DOHH2 (cell line): ENCODE data around the gene UBXN2A.

Experiments used
- EZH2phosphoT487 ChIP-seq: fragments of 200-600 bp; sonication (generic); IDR thresholded peaks from 2 replicates; pipeline ENCODE4 v1.6.1; 2017; ENCODE audit warnings: borderline replicate concordance, mild to moderate bottlenecking, antibody characterized with exemption, low read length, moderate library complexity, mixed read lengths
- TF ChIP-seq, protein P1 (sequence below): fragments of 200-600 bp; sonication (generic); IDR thresholded peaks from one replicate; pipeline ENCODE4 v1.5.1; 2014; ENCODE audit warnings: antibody characterized with exemption, mild to moderate bottlenecking, low read depth, low read length; ENCODE audit not compliant: poor library complexity, severe bottlenecking

DNA sequence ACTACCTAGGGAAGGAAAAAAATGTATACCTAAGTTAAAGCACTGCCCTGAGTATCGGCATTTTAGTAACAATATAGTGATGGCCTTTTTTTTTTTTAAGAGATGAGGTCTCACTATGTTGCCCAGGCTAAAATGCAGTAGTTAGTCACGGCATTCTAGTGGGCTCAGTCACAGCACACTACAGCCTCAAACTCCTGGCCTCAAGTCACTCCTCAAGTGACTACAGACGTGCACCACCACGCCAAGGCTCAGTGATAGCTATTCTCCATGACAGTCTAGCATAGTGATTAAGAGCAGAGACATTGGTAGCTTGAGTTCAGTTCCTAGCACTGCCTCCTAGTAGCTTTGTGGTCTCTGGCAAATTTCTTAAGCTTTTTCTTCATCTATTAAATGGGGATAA, 27.6 kb downstream of the UBXN2A start:
- TF ChIP-seq, protein P1, sequence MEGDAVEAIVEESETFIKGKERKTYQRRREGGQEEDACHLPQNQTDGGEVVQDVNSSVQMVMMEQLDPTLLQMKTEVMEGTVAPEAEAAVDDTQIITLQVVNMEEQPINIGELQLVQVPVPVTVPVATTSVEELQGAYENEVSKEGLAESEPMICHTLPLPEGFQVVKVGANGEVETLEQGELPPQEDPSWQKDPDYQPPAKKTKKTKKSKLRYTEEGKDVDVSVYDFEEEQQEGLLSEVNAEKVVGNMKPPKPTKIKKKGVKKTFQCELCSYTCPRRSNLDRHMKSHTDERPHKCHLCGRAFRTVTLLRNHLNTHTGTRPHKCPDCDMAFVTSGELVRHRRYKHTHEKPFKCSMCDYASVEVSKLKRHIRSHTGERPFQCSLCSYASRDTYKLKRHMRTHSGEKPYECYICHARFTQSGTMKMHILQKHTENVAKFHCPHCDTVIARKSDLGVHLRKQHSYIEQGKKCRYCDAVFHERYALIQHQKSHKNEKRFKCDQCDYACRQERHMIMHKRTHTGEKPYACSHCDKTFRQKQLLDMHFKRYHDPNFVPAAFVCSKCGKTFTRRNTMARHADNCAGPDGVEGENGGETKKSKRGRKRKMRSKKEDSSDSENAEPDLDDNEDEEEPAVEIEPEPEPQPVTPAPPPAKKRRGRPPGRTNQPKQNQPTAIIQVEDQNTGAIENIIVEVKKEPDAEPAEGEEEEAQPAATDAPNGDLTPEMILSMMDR, result no peak
- no peak for TF ChIP-seq EZH2phosphoT487
